ENCODE results near the gene SUSD3.

SUSD3 gene

DNA sequence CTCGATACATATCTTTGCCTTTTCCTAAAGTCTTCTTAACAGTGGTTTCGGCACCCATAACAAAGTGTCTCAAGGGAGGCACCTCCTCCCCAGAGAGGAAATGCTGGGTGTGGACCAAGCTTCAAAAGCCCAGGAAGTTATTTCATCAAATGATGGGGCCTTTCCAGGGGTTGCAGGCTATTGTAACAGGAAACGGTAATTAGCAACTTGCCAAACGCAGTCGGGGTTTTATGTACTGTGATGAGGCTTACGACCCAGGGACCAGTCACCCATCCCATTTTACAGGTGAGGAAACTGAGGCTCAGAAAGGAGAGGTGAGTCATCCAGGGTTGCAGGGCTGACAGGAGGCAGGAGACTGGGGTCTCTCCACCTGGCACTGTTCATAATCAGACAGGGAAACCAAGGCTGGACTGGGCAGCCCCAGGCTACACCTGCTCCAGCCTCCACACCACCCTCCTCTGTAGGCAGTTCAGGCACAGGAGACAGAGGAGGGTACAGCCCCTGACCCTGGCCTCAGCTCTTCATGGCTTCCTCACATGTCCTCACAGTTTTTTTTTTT, 30.0 kb upstream of the SUSD3 start:
- Histone ChIP-seq H3K4me1 (ENCODE audit: control insufficient read depth in 5 of 5, insufficient read depth in 5 of 5, low read length in 5 of 5) (peaks cover 0 to 19% (median 0%) of the 10 kb centered on the region in 5 donors), H3K9ac (ENCODE audit: low read length in 5 of 5) (no peak overlapping the region), H3K36me3 (ENCODE audit: control insufficient read depth in 5 of 5, insufficient read depth in 5 of 5, low read length in 5 of 5) (peaks cover 0 to 28% (median 3%) of the 10 kb centered on the region in 5 donors), H3K27ac (ENCODE audit: low read depth, low read length) (no peak overlapping the region), H3K4me3 (ENCODE audit: low read depth in 1 of 5, low read length in 5 of 5) (no peak overlapping the region), H3K27me3 (ENCODE audit: control insufficient read depth in 5 of 5, insufficient read depth in 4 of 5, low read length in 5 of 5) (peaks cover 0 to 7% (median 0%) of the 10 kb centered on the region in 5 donors), H3K9me3 (ENCODE audit: control insufficient read depth in 5 of 5, low read length in 5 of 5) (no peaks in the 10 kb centered on the region)

DNA sequence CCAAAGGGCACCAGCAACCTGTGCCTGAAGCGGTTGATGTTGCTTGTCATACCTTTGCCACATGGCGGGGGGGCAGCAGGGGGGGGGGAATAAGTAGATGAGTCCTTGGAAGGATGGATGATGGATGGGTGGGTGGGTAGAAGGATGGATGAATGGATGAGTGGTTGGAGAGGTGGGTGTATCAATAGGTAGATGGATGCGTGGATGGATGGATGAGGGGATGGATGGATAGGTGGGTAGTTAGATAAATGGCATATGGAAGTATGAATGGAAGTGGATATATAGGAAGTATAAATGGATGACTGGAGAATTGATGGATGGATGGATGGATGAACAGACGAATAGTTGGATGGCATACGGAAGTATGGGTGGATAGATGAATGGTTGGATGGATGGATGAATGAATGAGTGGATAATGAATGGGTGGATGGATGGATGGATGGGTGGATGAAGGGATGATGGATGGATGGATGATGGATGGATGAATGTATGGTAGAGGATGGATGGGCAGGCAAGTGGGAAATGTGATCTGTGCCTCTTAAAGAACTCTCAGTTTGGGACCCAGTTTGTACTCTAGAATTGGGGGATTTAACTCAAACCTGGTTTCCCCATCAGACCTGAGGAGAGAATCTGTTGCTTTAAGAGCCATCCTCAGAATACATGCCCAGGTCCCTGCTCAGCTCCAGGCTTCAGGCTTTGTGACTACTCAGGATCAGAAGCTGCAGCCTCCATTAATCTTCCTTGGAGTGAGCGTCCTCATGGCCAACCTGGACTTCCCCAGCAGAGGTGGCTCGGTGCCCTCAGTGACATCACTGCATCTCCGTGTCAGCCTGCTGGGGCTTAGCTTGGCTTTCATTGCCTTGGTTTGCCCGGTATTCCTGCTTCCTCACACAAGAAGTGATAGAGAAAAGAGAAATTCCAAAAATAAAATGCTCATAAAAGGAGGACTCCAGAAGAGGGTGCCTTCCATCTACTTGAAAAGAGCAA, 27.6 kb upstream of the SUSD3 start:
- Histone ChIP-seq H3K27ac (ENCODE audit: low read depth, low read length) (no peak overlapping the region), H3K36me3 (ENCODE audit: control insufficient read depth in 5 of 5, insufficient read depth in 5 of 5, low read length in 5 of 5) (peaks cover 0 to 25% (median 0%) of the 10 kb centered on the region in 5 donors), H3K4me3 (ENCODE audit: low read depth in 1 of 5, low read length in 5 of 5) (no peak overlapping the region), H3K9me3 (ENCODE audit: control insufficient read depth in 5 of 5, low read length in 5 of 5) (no peaks in the 10 kb centered on the region), H3K9ac (ENCODE audit: low read length in 5 of 5) (no peak overlapping the region), H3K27me3 (ENCODE audit: control insufficient read depth in 5 of 5, insufficient read depth in 4 of 5, low read length in 5 of 5) (peaks cover 0 to 10% (median 5%) of the 10 kb centered on the region in 5 donors), H3K4me1 (ENCODE audit: control insufficient read depth in 5 of 5, insufficient read depth in 5 of 5, low read length in 5 of 5) (peaks cover 0 to 32% (median 6%) of the 10 kb centered on the region in 5 donors)

DNA sequence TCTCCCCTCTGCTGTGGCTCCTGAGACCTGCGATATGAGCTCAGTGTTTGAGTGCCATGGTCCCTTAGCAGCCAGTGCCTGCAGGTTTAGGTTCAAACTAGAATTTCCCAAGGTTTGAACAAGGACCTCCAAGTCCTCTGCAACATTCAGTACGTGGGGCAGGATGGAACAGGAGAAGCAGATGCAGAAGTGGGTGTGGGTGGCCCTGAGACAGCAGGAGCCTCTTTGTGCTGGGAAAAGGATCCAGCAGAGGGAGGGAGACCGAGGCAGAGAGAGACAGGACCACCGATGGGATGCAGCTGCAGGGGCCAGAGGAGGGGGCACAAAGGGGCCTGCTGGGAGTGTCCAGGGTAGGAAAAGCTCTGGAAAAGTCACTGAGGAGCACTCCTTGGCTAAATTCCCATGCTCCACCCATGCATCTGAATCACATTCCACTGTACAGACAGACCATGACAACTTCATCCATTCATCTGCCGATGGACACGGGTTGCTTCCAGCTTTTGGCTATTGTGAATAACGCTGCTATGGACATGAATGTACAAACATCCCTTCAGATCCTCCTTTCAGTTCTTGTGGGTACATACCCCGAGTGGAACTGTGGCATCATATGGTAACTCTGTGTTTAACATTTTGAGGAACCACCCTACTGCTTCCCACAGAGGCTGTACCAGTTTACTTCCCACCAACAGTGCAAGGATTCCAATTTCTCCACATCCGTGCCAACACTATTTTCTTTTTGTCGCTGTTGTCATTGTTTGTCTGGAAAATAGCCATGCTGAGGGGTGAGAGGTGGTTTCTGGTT, 26.7 kb upstream of the SUSD3 start:
- Histone ChIP-seq H3K27ac (ENCODE audit: low read depth, low read length) (no peak overlapping the region), H3K4me1 (ENCODE audit: control insufficient read depth in 5 of 5, insufficient read depth in 5 of 5, low read length in 5 of 5) (peaks cover 0 to 33% (median 6%) of the 10 kb centered on the region in 5 donors), H3K9ac (ENCODE audit: low read length in 5 of 5) (no peak overlapping the region), H3K9me3 (ENCODE audit: control insufficient read depth in 5 of 5, low read length in 5 of 5) (no peaks in the 10 kb centered on the region), H3K4me3 (ENCODE audit: low read depth in 1 of 5, low read length in 5 of 5) (no peak overlapping the region), H3K36me3 (ENCODE audit: control insufficient read depth in 5 of 5, insufficient read depth in 5 of 5, low read length in 5 of 5) (peaks cover 0 to 20% (median 0%) of the 10 kb centered on the region in 5 donors), H3K27me3 (ENCODE audit: control insufficient read depth in 5 of 5, insufficient read depth in 4 of 5, low read length in 5 of 5) (peaks cover 0 to 12% (median 5%) of the 10 kb centered on the region in 5 donors)

DNA sequence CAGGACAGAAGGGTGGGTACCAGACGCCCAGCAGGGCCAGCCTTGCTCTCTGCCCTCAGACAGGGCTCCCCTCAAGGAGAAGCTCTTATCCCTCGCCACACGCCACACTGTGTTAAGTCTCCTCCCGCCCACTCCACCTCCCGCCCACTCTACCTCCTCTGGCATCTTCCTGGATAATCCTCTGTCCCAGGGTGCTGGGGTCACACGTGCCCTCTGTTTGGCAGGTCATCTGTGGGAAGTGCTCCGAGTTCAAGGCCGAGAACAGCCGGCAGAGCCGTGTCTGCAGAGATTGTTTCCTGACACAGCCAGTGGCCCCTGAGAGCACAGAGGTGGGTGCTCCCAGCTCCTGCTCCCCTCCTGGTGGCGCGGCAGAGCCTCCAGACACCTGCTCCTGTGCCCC, 26.0 kb upstream of the SUSD3 start:
- Histone ChIP-seq H3K4me3 (ENCODE audit: low read depth in 1 of 5, low read length in 5 of 5) (no peak overlapping the region), H3K4me1 (ENCODE audit: control insufficient read depth in 5 of 5, insufficient read depth in 5 of 5, low read length in 5 of 5) (peaks cover 0 to 40% (median 13%) of the 10 kb centered on the region in 5 donors), H3K36me3 (ENCODE audit: control insufficient read depth in 5 of 5, insufficient read depth in 5 of 5, low read length in 5 of 5) (peaks cover 0 to 20% (median 0%) of the 10 kb centered on the region in 5 donors), H3K27ac (ENCODE audit: low read depth, low read length) (no peak overlapping the region), H3K9me3 (ENCODE audit: control insufficient read depth in 5 of 5, low read length in 5 of 5) (no peaks in the 10 kb centered on the region), H3K27me3 (ENCODE audit: control insufficient read depth in 5 of 5, insufficient read depth in 4 of 5, low read length in 5 of 5) (peaks cover 0 to 14% (median 5%) of the 10 kb centered on the region in 5 donors), H3K9ac (ENCODE audit: low read length in 5 of 5) (no peak overlapping the region)

DNA sequence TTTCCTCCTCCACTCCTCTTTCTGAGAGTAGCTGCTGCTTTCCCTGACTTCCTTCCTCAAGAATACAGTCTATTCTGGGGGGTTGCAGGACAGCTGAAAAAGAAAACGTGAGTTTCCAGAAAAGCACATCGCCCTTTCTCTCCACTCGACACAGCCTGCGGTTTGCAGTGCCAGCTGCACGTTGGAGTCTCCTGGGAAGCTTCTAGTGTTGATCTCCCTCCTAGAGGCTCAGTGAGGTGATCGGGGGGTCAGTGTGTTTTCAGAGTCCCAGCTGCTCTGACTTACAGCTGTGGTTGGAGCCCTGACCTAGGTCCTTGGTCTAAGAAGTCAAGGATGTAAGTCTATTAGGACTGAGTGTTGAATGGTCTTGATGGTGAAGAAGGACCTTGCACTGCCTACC, 25.0 kb upstream of the SUSD3 start:
- H3K4me1 ChIP-seq (ENCODE audit: control insufficient read depth in 5 of 5, insufficient read depth in 5 of 5, low read length in 5 of 5), result peaks cover 0 to 50% (median 19%) of the 10 kb centered on the region in 5 donors
- no peak overlapping the region for H3K4me3 ChIP-seq (ENCODE audit: low read depth in 1 of 5, low read length in 5 of 5)
- no peak overlapping the region for H3K9ac ChIP-seq (ENCODE audit: low read length in 5 of 5)
- peaks cover 0 to 14% (median 5%) of the 10 kb centered on the region in 5 donors for H3K27me3 ChIP-seq (ENCODE audit: control insufficient read depth in 5 of 5, insufficient read depth in 4 of 5, low read length in 5 of 5)
- H3K9me3 ChIP-seq (ENCODE audit: control insufficient read depth in 5 of 5, low read length in 5 of 5), result no peaks in the 10 kb centered on the region
- no peak overlapping the region for H3K27ac ChIP-seq (ENCODE audit: low read depth, low read length)
- peaks cover 0 to 20% (median 0%) of the 10 kb centered on the region in 5 donors for H3K36me3 ChIP-seq (ENCODE audit: control insufficient read depth in 5 of 5, insufficient read depth in 5 of 5, low read length in 5 of 5)

DNA sequence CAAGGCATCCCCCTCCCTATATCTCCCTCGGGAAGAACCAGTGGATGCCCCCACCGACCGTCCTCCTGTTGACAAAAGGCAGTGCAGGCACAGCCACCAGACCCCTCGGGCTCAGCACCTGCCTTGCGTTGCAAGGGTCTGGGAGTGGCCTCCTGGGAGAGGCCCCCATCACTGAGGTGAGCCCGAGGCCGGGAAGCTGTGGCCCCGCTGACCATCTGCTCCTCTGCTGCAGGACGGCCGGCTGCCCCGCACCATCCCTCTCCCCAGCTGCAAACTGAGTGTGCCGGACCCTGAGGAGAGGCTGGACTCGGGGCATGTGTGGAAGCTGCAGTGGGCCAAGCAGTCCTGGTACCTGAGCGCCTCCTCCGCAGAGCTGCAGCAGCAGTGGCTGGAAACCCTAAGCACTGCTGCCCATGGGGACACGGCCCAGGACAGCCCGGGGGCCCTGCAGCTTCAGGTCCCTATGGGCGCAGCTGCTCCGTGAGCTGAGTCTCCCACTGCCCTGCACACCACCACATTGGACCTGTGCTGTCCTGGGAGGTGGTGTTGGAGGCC, 23.3 kb upstream of the SUSD3 start:
- H3K4me3 ChIP-seq (ENCODE audit: low read depth in 1 of 5, low read length in 5 of 5), result no peak overlapping the region
- H3K4me1 ChIP-seq (ENCODE audit: control insufficient read depth in 5 of 5, insufficient read depth in 5 of 5, low read length in 5 of 5), result peaks cover 0 to 52% (median 19%) of the 10 kb centered on the region in 5 donors
- no peak overlapping the region for H3K9ac ChIP-seq (ENCODE audit: low read length in 5 of 5)
- no peak overlapping the region for H3K27ac ChIP-seq (ENCODE audit: low read depth, low read length)
- H3K9me3 ChIP-seq (ENCODE audit: control insufficient read depth in 5 of 5, low read length in 5 of 5), result no peaks in the 10 kb centered on the region
- H3K36me3 ChIP-seq (ENCODE audit: control insufficient read depth in 5 of 5, insufficient read depth in 5 of 5, low read length in 5 of 5), result peaks cover 0 to 15% (median 0%) of the 10 kb centered on the region in 5 donors
- H3K27me3 ChIP-seq (ENCODE audit: control insufficient read depth in 5 of 5, insufficient read depth in 4 of 5, low read length in 5 of 5), result peaks cover 0 to 14% (median 4%) of the 10 kb centered on the region in 5 donors

DNA sequence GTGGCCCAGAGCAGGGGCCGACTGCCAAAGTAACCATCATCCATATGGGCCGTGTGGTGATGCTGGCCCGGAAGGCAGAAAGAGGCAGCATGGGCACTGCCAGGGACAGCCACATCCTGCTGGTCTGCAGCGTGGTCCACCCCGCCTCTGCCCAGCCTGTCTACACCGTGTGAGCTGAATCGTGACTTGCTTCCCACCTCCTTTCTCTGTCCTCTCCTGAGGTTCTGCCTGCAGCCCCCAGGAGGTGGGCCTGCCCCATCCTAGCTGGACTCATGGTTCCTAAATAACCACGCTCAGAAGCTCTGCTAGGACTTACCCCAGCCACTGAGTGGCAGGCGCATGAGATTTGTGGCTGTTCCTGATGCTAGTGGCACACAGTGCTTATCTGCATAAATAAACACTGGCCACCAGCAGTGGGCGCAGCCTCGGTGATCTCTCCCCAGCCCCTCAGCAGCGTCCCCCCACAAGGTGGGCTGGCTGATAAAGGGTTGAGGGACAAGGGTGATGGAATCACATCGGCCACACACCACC, 22.6 kb upstream of the SUSD3 start:
- Histone ChIP-seq H3K4me1 (ENCODE audit: control insufficient read depth in 5 of 5, insufficient read depth in 5 of 5, low read length in 5 of 5) (peaks cover 0 to 52% (median 19%) of the 10 kb centered on the region in 5 donors), H3K27me3 (ENCODE audit: control insufficient read depth in 5 of 5, insufficient read depth in 4 of 5, low read length in 5 of 5) (peaks cover 0 to 14% (median 4%) of the 10 kb centered on the region in 5 donors), H3K36me3 (ENCODE audit: control insufficient read depth in 5 of 5, insufficient read depth in 5 of 5, low read length in 5 of 5) (peaks cover 0 to 12% (median 0%) of the 10 kb centered on the region in 5 donors), H3K27ac (ENCODE audit: low read depth, low read length) (no peak overlapping the region), H3K4me3 (ENCODE audit: low read depth in 1 of 5, low read length in 5 of 5) (no peak overlapping the region), H3K9ac (ENCODE audit: low read length in 5 of 5) (no peak overlapping the region), H3K9me3 (ENCODE audit: control insufficient read depth in 5 of 5, low read length in 5 of 5) (no peaks in the 10 kb centered on the region)

DNA sequence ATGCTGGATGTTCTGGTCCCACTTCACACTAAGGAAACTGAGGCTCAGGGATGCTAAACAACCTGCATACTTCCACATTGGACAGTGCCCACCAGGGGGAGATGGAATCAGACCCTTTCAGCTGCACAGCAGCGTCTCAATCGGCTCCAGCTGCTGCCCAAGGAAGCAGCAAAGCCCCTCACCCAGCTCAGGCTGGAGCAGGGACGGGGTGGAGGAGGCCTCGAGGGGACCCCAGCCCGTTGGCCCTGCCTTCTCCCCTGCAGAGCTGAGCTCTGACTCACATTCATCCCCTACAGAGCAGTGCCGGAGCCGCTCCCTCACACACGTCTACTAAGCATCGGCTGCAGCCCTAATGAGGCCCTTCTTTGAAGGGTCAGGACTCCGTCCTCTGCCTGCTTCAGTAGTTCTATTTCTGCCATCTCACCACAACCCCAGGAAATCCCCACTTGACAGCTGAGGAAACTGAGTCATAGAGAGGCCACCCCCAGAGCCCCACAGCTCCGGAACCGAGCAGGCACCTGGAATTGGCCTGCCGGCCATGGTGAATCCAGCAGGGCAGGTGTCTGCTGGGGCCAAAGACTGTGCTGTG, 21.5 kb upstream of the SUSD3 start:
- H3K36me3 ChIP-seq (ENCODE audit: control insufficient read depth in 5 of 5, insufficient read depth in 5 of 5, low read length in 5 of 5), result peaks cover 0 to 10% (median 0%) of the 10 kb centered on the region in 5 donors
- no peak overlapping the region for H3K4me3 ChIP-seq (ENCODE audit: low read depth in 1 of 5, low read length in 5 of 5)
- no peak overlapping the region for H3K9ac ChIP-seq (ENCODE audit: low read length in 5 of 5)
- peaks cover 0 to 14% (median 4%) of the 10 kb centered on the region in 5 donors for H3K27me3 ChIP-seq (ENCODE audit: control insufficient read depth in 5 of 5, insufficient read depth in 4 of 5, low read length in 5 of 5)
- H3K27ac ChIP-seq (ENCODE audit: low read depth, low read length), result no peak overlapping the region
- H3K9me3 ChIP-seq (ENCODE audit: control insufficient read depth in 5 of 5, low read length in 5 of 5), result no peaks in the 10 kb centered on the region
- peaks cover 0 to 52% (median 19%) of the 10 kb centered on the region in 5 donors for H3K4me1 ChIP-seq (ENCODE audit: control insufficient read depth in 5 of 5, insufficient read depth in 5 of 5, low read length in 5 of 5)

DNA sequence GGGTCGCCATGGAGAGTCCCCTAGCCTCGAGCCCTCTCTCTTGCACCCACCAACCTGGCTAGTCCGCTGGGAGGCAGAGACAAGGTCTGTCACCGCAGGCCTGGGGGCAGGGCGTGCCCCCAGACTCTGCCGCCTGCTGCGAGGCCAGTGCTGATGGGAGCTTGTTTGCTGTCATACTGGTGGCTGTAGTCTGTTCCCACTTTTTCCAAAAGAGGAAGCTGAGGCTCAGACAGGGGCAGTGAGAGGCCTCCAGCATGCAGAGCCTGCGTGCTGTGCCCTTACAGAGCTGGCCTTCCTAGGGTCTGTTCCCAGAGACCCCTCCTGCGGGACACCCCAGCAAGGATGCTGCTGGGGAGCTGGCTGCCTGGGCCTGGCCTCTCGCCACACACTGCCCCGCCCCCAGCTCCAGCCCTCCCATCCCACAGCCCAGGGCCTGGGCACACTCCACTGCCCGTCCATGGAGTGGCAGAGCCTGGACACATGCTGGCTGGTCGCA, 21.0 kb upstream of the SUSD3 start:
- H3K9ac ChIP-seq (ENCODE audit: low read length in 5 of 5), result no peak overlapping the region
- no peak overlapping the region for H3K4me3 ChIP-seq (ENCODE audit: low read depth in 1 of 5, low read length in 5 of 5)
- H3K4me1 ChIP-seq (ENCODE audit: control insufficient read depth in 5 of 5, insufficient read depth in 5 of 5, low read length in 5 of 5), result peaks cover 0 to 46% (median 19%) of the 10 kb centered on the region in 5 donors
- H3K27ac ChIP-seq (ENCODE audit: low read depth, low read length), result no peak overlapping the region
- H3K9me3 ChIP-seq (ENCODE audit: control insufficient read depth in 5 of 5, low read length in 5 of 5), result no peaks in the 10 kb centered on the region
- H3K36me3 ChIP-seq (ENCODE audit: control insufficient read depth in 5 of 5, insufficient read depth in 5 of 5, low read length in 5 of 5), result peaks cover 0 to 10% (median 0%) of the 10 kb centered on the region in 5 donors
- peaks cover 0 to 10% (median 4%) of the 10 kb centered on the region in 5 donors for H3K27me3 ChIP-seq (ENCODE audit: control insufficient read depth in 5 of 5, insufficient read depth in 4 of 5, low read length in 5 of 5)
